HEK293 (cell line): ENCODE data around the gene PM20D1.
A peak's percentile ranks its signal among the peaks of the same experiment; 100 is the strongest.
"Not testable (repeated sequence)": the region's sequence is repeated elsewhere in the genome, so short reads cannot be mapped to it uniquely, and the experiment has no call there.

ENCODE experiments used
- CTCF ChIA-PET: fragments of 350-600 bp; formaldehyde crosslinking; extraction: SDS; loops from one replicate; lab custom pipeline; 2021; ENCODE audit warnings: antibody characterized with exemption; lab: Yijun Ruan, JAX
- POLR2A ChIA-PET: fragments of 300-600 bp; formaldehyde crosslinking; extraction: SDS; loops from one replicate; lab custom pipeline; 2020; ENCODE audit warnings: antibody characterized with exemption, inconsistent platforms; lab: Yijun Ruan, JAX
- H3K27ac ChIP-seq: fragments of 200-500 bp; sonication (Bioruptor generic); 2 replicates; pipeline ENCODE4 v1.5.1; 2014; ENCODE audit warnings: low read depth, low read length, control low read depth, inconsistent platforms; ENCODE audit errors: extremely low read depth
- H3K36me3 ChIP-seq, 2 experiments: fragments of 200-500 bp in 1 of 2; sonication (Bioruptor generic) in 1 of 2; 1 replicate in 1 of 2; 2 replicates in 1 of 2; pipeline ENCODE4 v1.5.1; 2014 to 2017; ENCODE audit warnings: inconsistent platforms in 2 of 2, low read length in 2 of 2; ENCODE audit not compliant: control insufficient read depth in 2 of 2, insufficient read depth in 1 of 2
- H3K4me1 ChIP-seq: fragments of 200-500 bp; sonication (Bioruptor generic); 2 replicates; pipeline ENCODE4 v1.5.1; 2014; ENCODE audit warnings: mild to moderate bottlenecking, low read length, inconsistent platforms; ENCODE audit not compliant: control insufficient read depth, insufficient read depth
- H3K4me3 ChIP-seq: 2 replicates; pipeline ENCODE4 v1.5.1; 2011; ENCODE audit warnings: low read depth, mild to moderate bottlenecking, control low read depth, low read length, moderate library complexity
- H3K9me3 ChIP-seq: fragments of 200-500 bp; sonication (Bioruptor generic); 2 replicates; pipeline ENCODE4 v1.5.1; 2014; ENCODE audit warnings: low read depth, low read length, inconsistent platforms; ENCODE audit not compliant: control insufficient read depth, insufficient read depth
- CTCF ChIP-seq: fragments of 450-650 bp; formaldehyde crosslinking; IDR thresholded peaks from 2 replicates; pipeline ENCODE4 v1.5.1; 2016; ENCODE audit warnings: missing biosample characterization, missing genetic modification characterization
- GLI2 ChIP-seq: fragments of 450-650 bp; formaldehyde crosslinking; IDR thresholded peaks from 2 replicates; pipeline ENCODE4; 2017; ENCODE audit warnings: missing biosample characterization, missing genetic modification characterization, low read depth, borderline replicate concordance
- HOXC10 ChIP-seq: sonication (generic); formaldehyde crosslinking; IDR thresholded peaks from 2 replicates; pipeline ENCODE4 v1.8.1; 2023; ENCODE audit warnings: mild to moderate bottlenecking, missing genetic modification reagents
- PBX3 ChIP-seq: sonication (generic); formaldehyde crosslinking; IDR thresholded peaks from 2 replicates; pipeline ENCODE4 v1.8.1; 2022; ENCODE audit warnings: mild to moderate bottlenecking, moderate library complexity, missing genetic modification reagents
- SCRT2 ChIP-seq: fragments of 450-650 bp; formaldehyde crosslinking; IDR thresholded peaks from 2 replicates; pipeline ENCODE4 v1.5.1; 2016; ENCODE audit warnings: missing biosample characterization, missing genetic modification characterization
- SETDB1 ChIP-seq: IDR thresholded peaks from one replicate; pipeline ENCODE4 v1.6.1; 2017; ENCODE audit warnings: mild to moderate bottlenecking, low read length, moderate library complexity, mixed read lengths; ENCODE audit not compliant: insufficient read length
- ZNF138 ChIP-seq: fragments of 450-650 bp; formaldehyde crosslinking; IDR thresholded peaks from 2 replicates; pipeline ENCODE4 v1.5.1; 2016; ENCODE audit warnings: missing biosample characterization, missing genetic modification characterization, borderline replicate concordance
- ZNF2 ChIP-seq: fragments of 450-650 bp; formaldehyde crosslinking; IDR thresholded peaks from 2 replicates; pipeline ENCODE4 v1.5.1; 2016; ENCODE audit warnings: missing biosample characterization, missing genetic modification characterization
- ZNF26 ChIP-seq: fragments of 450-650 bp; formaldehyde crosslinking; IDR thresholded peaks from 2 replicates; pipeline ENCODE4 v1.5.1; 2016; ENCODE audit warnings: missing biosample characterization, missing genetic modification characterization
- ZNF292 ChIP-seq: fragments of 450-650 bp; formaldehyde crosslinking; IDR thresholded peaks from 2 replicates; pipeline ENCODE4 v1.5.1; 2016; ENCODE audit warnings: low read depth, missing biosample characterization, missing genetic modification characterization, borderline replicate concordance
- ZNF354C ChIP-seq: fragments of 450-650 bp; formaldehyde crosslinking; IDR thresholded peaks from 2 replicates; pipeline ENCODE4 v1.5.1; 2016; ENCODE audit warnings: missing biosample characterization, missing genetic modification characterization, low read depth, borderline replicate concordance
- ZNF600 ChIP-seq: fragments of 450-650 bp; formaldehyde crosslinking; IDR thresholded peaks from 2 replicates; pipeline ENCODE4 v1.5.1; 2016; ENCODE audit warnings: missing biosample characterization, missing genetic modification characterization
- ZNF626 ChIP-seq: fragments of 450-650 bp; sonication (Bioruptor Pico); formaldehyde crosslinking; IDR thresholded peaks from 2 replicates; pipeline ENCODE4 v1.5.1; 2018; ENCODE audit warnings: missing biosample characterization, missing genetic modification characterization, inconsistent platforms
- ZNF645 ChIP-seq: fragments of 450-650 bp; formaldehyde crosslinking; IDR thresholded peaks from 2 replicates; pipeline ENCODE4; 2016; ENCODE audit warnings: missing biosample characterization, missing genetic modification characterization
- ZSCAN16 ChIP-seq: fragments of 450-650 bp; formaldehyde crosslinking; IDR thresholded peaks from 2 replicates; pipeline ENCODE4 v1.5.1; 2016; ENCODE audit warnings: missing biosample characterization, missing genetic modification characterization
- ZSCAN23 ChIP-seq: fragments of 450-650 bp; formaldehyde crosslinking; IDR thresholded peaks from 2 replicates; pipeline ENCODE4 v1.5.1; 2016; ENCODE audit warnings: missing biosample characterization, missing genetic modification characterization
- ZSCAN30 ChIP-seq: fragments of 450-650 bp; IDR thresholded peaks from 2 replicates; pipeline ENCODE4 v1.5.1; 2018; ENCODE audit warnings: missing biosample characterization, mild to moderate bottlenecking, missing genetic modification characterization, moderate library complexity
- TF ChIP-seq, protein P1 (sequence below): fragments of 450-650 bp; formaldehyde crosslinking; IDR thresholded peaks from 2 replicates; pipeline ENCODE4 v1.5.1; 2016; ENCODE audit warnings: missing biosample characterization, missing genetic modification characterization
- TF ChIP-seq, protein P2 (sequence below): fragments of 450-650 bp; formaldehyde crosslinking; IDR thresholded peaks from 2 replicates; pipeline ENCODE4 v1.5.1; 2017; ENCODE audit warnings: missing biosample characterization, missing genetic modification characterization

The PM20D1 gene

GRCh38 chr1:205878026-205878425 is 28.1 kb upstream of the PM20D1 start:
- Histone ChIP-seq H3K9me3 (no peaks in the 10 kb centered on the region), H3K27ac (no peak overlapping the region), H3K36me3 (no peaks in the 10 kb centered on the region), H3K4me1 (no peaks in the 10 kb centered on the region), H3K4me3 (no peak overlapping the region)
- ChIA-PET CTCF (interaction anchor here (1.2 kb wide), 1 partner anchor 99 kb away, joined by 3 read pairs; no protein-coding TSS in a partner anchor), POLR2A (no interaction called here)
- no peak for TF ChIP-seq ZNF626

GRCh38 chr1:205873148-205873547 is 23.2 kb upstream of the PM20D1 start:
- H3K36me3 ChIP-seq, H3K27ac ChIP-seq, POLR2A ChIA-PET, CTCF ChIA-PET, H3K9me3 ChIP-seq, H3K4me3 ChIP-seq, H3K4me1 ChIP-seq: not testable (repeated sequence)
- TF ChIP-seq ZNF600: peak; percentile 94

GRCh38 chr1:205870236-205870635 is 20.3 kb upstream of the PM20D1 start:
- CTCF ChIA-PET: interaction anchor here (0.7 kb wide), 1 partner anchor 170 kb away, joined by 3 read pairs; no protein-coding TSS in a partner anchor
- H3K4me1 ChIP-seq: no peaks in the 10 kb centered on the region
- POLR2A ChIA-PET: no interaction called here

DNA sequence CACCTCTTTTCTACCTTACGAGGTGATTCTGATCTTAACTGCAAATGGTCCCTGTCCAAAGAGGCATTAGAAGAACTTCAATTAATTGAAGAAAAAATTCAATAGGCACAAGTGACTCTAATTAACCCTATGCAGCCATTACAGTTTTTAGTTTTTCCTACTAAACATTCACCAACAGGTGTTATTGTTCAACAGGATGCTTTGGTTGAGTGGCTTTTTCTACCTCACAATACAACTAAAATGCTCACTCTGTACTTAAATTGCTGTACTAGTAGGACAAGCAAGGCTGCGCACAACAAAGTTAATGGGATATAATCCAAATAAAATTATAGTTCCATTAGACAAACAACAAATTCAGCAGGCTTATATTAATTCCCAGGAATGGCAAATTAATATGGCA is 11.6 kb upstream of the PM20D1 start:
- no peaks in the 10 kb centered on the region for H3K4me1 ChIP-seq
- no peak overlapping the region for H3K27ac ChIP-seq
- CTCF ChIA-PET: no interaction called here
- H3K9me3 ChIP-seq: no peaks in the 10 kb centered on the region
- POLR2A ChIA-PET: no interaction called here
- no peak overlapping the region for H3K4me3 ChIP-seq
- TF ChIP-seq GLI2 (tag by site-specific recombination): no peak
- TF ChIP-seq CTCF (tag by site-specific recombination): no peak
- TF ChIP-seq SCRT2 (tag by site-specific recombination): peak; percentile 71
- no peak for TF ChIP-seq PBX3 (CRISPR knock-in tag)
- peak; percentile 56 for TF ChIP-seq SETDB1
- TF ChIP-seq, all 188 proteins: peak for 2
- no peaks in the 10 kb centered on the region for H3K36me3 ChIP-seq

More at GRCh38 chr1:205870236-205870635, 20.3 kb upstream of the PM20D1 start:
- no peaks in the 10 kb centered on the region for H3K36me3 ChIP-seq
- H3K4me3 ChIP-seq: no peak overlapping the region
- H3K9me3 ChIP-seq: no peaks in the 10 kb centered on the region
- TF ChIP-seq, protein P1, sequence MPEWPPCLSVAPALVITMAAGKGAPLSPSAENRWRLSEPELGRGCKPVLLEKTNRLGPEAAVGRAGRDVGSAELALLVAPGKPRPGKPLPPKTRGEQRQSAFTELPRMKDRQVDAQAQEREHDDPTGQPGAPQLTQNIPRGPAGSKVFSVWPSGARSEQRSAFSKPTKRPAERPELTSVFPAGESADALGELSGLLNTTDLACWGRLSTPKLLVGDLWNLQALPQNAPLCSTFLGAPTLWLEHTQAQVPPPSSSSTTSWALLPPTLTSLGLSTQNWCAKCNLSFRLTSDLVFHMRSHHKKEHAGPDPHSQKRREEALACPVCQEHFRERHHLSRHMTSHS (tag by site-specific recombination): no peak
- no peak for TF ChIP-seq ZSCAN16
- no peak for TF ChIP-seq ZNF26 (tag by site-specific recombination)
- no peak for TF ChIP-seq ZNF292
- TF ChIP-seq ZSCAN23 (tag by site-specific recombination): no peak
- TF ChIP-seq ZNF354C (tag by site-specific recombination): no peak
- no peak for TF ChIP-seq HOXC10 (CRISPR knock-in tag)
- no peak for TF ChIP-seq ZNF645 (tag by site-specific recombination)
- no peak for TF ChIP-seq ZNF2
- no peak for TF ChIP-seq ZSCAN30 (tag by site-specific recombination)
- no peak for TF ChIP-seq ZNF138 (tag by site-specific recombination)
- TF ChIP-seq, protein P2, sequence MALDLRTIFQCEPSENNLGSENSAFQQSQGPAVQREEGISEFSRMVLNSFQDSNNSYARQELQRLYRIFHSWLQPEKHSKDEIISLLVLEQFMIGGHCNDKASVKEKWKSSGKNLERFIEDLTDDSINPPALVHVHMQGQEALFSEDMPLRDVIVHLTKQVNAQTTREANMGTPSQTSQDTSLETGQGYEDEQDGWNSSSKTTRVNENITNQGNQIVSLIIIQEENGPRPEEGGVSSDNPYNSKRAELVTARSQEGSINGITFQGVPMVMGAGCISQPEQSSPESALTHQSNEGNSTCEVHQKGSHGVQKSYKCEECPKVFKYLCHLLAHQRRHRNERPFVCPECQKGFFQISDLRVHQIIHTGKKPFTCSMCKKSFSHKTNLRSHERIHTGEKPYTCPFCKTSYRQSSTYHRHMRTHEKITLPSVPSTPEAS (tag by site-specific recombination): no peak
- H3K27ac ChIP-seq: no peak overlapping the region
